SK-N-SH treated with all-trans-retinoic acid at 6 μM for 48 hours (cell line): ENCODE measurements around the gene GPR55.

ENCODE experiments used
- ATAC-seq: fragments of 200-7000 bp; cut with Tn5 transposase; 3 replicates; pipeline ENCODE4 v1.9.1; 2020; ENCODE audit warnings: mild to moderate bottlenecking, moderate library complexity
- ARNTL ChIP-seq: fragments of 450-650 bp; formaldehyde crosslinking; IDR thresholded peaks from 2 replicates; pipeline ENCODE4 v1.5.0; 2020; ENCODE audit warnings: low read depth, mild to moderate bottlenecking, moderate library complexity, borderline replicate concordance
- BACH2 ChIP-seq: fragments of 250-450 bp; sonication (Bioruptor Pico); IDR thresholded peaks from 2 replicates; pipeline ENCODE4 v1.9.0; 2021; ENCODE audit warnings: mild to moderate bottlenecking, borderline replicate concordance
- CSDC2 ChIP-seq: fragments of 250-450 bp; sonication (Bioruptor Pico); IDR thresholded peaks from 2 replicates; pipeline ENCODE4 v1.5.0; 2020; ENCODE audit warnings: mild to moderate bottlenecking, moderate library complexity
- ESRRG ChIP-seq: fragments of 250-450 bp; sonication (Bioruptor Pico); IDR thresholded peaks from 2 replicates; pipeline ENCODE4 v1.6.1; 2021; ENCODE audit warnings: mild to moderate bottlenecking
- GLIS3 ChIP-seq: fragments of 250-450 bp; sonication (Bioruptor Pico); IDR thresholded peaks from 2 replicates; pipeline ENCODE4 v1.5.0; 2020; ENCODE audit warnings: mild to moderate bottlenecking, moderate library complexity
- ISL1 ChIP-seq: fragments of 250-450 bp; sonication (Bioruptor Pico); IDR thresholded peaks from 2 replicates; pipeline ENCODE4 v2.1.2; 2022; ENCODE audit warnings: mild to moderate bottlenecking, moderate library complexity
- OSR1 ChIP-seq: fragments of 250-450 bp; sonication (Bioruptor Pico); IDR thresholded peaks from 2 replicates; pipeline ENCODE4 v1.8.0; 2022; ENCODE audit warnings: moderate library complexity, mild to moderate bottlenecking, inconsistent platforms
- PPARA ChIP-seq: fragments of 250-450 bp; sonication (Bioruptor Pico); IDR thresholded peaks from 2 replicates; pipeline ENCODE4 v1.5.0; 2020; ENCODE audit warnings: mild to moderate bottlenecking, borderline replicate concordance
- RARB ChIP-seq: fragments of 250-450 bp; sonication (Bioruptor Pico); IDR thresholded peaks from 2 replicates; pipeline ENCODE4 v1.8.0; 2021; ENCODE audit warnings: mild to moderate bottlenecking, moderate library complexity
- SNAI2 ChIP-seq: fragments of 250-450 bp; sonication (Bioruptor Pico); IDR thresholded peaks from 2 replicates; pipeline ENCODE4 v1.5.0; 2020; ENCODE audit warnings: mild to moderate bottlenecking, moderate library complexity
- TCF4 ChIP-seq: fragments of 250-450 bp; sonication (Bioruptor Pico); IDR thresholded peaks from 2 replicates; pipeline ENCODE4 v1.8.0; 2021; ENCODE audit warnings: mild to moderate bottlenecking, moderate library complexity, borderline replicate concordance
- TOX ChIP-seq: fragments of 250-450 bp; sonication (Bioruptor Pico); IDR thresholded peaks from 2 replicates; pipeline ENCODE4 v1.8.0; 2021; ENCODE audit warnings: mild to moderate bottlenecking, moderate library complexity, borderline replicate concordance
- ZC3H10 ChIP-seq: fragments of 250-450 bp; sonication (Bioruptor Pico); IDR thresholded peaks from 2 replicates; pipeline ENCODE4 v1.5.1; 2021; ENCODE audit warnings: mild to moderate bottlenecking, moderate library complexity
- ZFP3 ChIP-seq: fragments of 250-450 bp; sonication (Bioruptor Pico); IDR thresholded peaks from 2 replicates; pipeline ENCODE4 v1.5.0; 2020; ENCODE audit warnings: mild to moderate bottlenecking, moderate library complexity
- ZFP30 ChIP-seq: fragments of 450-650 bp; formaldehyde crosslinking; IDR thresholded peaks from 2 replicates; pipeline ENCODE4 v1.5.0; 2022; ENCODE audit warnings: mild to moderate bottlenecking, moderate library complexity
- ZNF8 ChIP-seq: fragments of 450-650 bp; formaldehyde crosslinking; IDR thresholded peaks from 2 replicates; pipeline ENCODE4 v1.5.0; 2020; ENCODE audit warnings: mild to moderate bottlenecking, moderate library complexity
- TF ChIP-seq, protein P1 (sequence below): fragments of 250-450 bp; sonication (Bioruptor Pico); IDR thresholded peaks from 2 replicates; pipeline ENCODE4 v1.8.0; 2020; ENCODE audit warnings: mild to moderate bottlenecking, moderate library complexity, borderline replicate concordance
- TF ChIP-seq, protein P2 (sequence below): fragments of 250-450 bp; sonication (Bioruptor Pico); IDR thresholded peaks from 2 replicates; pipeline ENCODE4 v1.8.0; 2021; ENCODE audit warnings: low read depth, mild to moderate bottlenecking, moderate library complexity, borderline replicate concordance
- TF ChIP-seq, protein P3 (sequence below): fragments of 250-450 bp; sonication (Bioruptor Pico); IDR thresholded peaks from 2 replicates; pipeline ENCODE4 v1.5.0; 2020; ENCODE audit warnings: mild to moderate bottlenecking, moderate library complexity
- TF ChIP-seq, protein P4 (sequence below): fragments of 250-450 bp; sonication (Bioruptor Pico); IDR thresholded peaks from 2 replicates; pipeline ENCODE4 v1.5.1; 2020; ENCODE audit warnings: low read depth, mild to moderate bottlenecking, moderate library complexity
- TF ChIP-seq, protein P5 (sequence below): fragments of 250-450 bp; sonication (Bioruptor Pico); IDR thresholded peaks from 2 replicates; pipeline ENCODE4 v1.5.1; 2021; ENCODE audit warnings: mild to moderate bottlenecking, moderate library complexity

GPR55 gene

DNA sequence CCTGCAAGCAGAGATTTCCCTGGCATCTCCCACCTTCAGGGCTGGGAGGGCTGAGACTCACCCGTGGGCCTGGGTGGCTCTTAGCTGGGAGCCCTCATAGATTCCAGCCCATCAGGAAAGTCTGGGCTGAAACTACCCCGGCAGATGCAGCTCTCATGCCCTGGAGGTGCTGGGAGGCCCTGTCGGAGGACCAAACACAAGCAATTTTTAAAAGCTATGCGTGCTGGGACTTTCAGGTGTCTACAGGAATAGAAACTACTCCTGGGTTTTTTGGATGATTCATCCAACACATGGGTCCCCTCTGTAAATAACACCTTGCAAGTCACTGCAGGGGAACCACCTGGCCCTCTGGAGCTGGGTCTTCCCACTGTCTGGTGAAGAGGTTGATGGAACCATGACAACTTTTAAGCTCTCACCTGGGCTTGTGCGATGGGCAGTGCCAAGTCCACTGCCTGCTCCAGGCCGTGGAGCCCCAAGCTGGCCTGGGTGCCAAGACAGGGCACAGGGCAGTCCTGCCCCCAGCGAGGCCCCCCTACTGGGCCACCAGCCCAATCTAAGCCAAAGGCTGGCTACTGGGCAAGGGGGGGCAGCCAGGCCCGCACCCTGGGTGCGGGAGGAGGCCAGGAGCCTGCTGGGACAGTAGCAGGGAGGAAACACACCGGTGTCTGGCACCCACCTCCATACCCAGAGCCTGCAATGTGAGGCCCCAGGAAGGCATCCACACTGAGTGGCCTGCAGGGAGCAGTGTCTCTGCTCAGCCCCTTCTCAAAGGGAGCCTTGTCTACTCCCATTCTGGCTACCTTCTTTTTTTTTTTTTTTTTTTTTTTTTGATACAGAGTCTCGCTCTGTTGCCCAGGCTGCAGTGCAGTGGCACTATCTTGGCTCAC, 1.1 kb upstream of the GPR55 start (continued):
- TF ChIP-seq, protein P1, sequence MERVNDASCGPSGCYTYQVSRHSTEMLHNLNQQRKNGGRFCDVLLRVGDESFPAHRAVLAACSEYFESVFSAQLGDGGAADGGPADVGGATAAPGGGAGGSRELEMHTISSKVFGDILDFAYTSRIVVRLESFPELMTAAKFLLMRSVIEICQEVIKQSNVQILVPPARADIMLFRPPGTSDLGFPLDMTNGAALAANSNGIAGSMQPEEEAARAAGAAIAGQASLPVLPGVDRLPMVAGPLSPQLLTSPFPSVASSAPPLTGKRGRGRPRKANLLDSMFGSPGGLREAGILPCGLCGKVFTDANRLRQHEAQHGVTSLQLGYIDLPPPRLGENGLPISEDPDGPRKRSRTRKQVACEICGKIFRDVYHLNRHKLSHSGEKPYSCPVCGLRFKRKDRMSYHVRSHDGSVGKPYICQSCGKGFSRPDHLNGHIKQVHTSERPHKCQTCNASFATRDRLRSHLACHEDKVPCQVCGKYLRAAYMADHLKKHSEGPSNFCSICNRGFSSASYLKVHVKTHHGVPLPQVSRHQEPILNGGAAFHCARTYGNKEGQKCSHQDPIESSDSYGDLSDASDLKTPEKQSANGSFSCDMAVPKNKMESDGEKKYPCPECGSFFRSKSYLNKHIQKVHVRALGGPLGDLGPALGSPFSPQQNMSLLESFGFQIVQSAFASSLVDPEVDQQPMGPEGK (CRISPR knock-in tag): no peak
- no peak for TF ChIP-seq TOX (CRISPR knock-in tag)
- no peak for TF ChIP-seq OSR1 (CRISPR knock-in tag)
- no peak for TF ChIP-seq PPARA (CRISPR knock-in tag)
- TF ChIP-seq ESRRG (CRISPR knock-in tag): no peak
- no peak for TF ChIP-seq RARB (CRISPR knock-in tag)
- TF ChIP-seq ISL1 (CRISPR knock-in tag): no peak
- TF ChIP-seq, protein P2, sequence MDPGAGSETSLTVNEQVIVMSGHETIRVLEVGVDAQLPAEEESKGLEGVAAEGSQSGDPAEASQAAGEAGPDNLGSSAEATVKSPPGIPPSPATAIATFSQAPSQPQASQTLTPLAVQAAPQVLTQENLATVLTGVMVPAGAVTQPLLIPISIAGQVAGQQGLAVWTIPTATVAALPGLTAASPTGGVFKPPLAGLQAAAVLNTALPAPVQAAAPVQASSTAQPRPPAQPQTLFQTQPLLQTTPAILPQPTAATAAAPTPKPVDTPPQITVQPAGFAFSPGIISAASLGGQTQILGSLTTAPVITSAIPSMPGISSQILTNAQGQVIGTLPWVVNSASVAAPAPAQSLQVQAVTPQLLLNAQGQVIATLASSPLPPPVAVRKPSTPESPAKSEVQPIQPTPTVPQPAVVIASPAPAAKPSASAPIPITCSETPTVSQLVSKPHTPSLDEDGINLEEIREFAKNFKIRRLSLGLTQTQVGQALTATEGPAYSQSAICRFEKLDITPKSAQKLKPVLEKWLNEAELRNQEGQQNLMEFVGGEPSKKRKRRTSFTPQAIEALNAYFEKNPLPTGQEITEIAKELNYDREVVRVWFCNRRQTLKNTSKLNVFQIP: no peak
- no peak for TF ChIP-seq ARNTL (CRISPR knock-in tag)
- no peak for TF ChIP-seq GLIS3

DNA sequence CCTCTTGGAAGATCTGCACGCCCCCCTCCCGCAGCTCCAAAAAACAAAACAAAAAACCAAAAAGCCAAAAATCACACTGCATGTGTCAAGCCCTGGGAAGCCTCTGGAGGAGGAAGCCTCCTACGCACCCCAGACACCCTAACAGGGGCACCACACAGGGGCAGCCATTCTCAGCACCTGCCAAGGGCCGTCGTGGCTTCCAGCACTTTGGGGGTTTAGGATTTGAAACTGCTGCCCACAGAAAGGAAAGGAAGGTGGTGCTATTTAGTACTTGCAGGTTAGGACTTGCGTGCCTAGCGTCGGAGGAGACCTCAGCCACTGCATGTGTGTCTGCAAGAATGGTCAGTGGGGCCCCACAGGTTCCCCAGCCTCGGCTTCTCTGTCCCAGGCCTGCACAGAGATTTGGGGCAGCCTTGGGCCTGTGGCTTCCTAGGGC, 419 bp upstream of the GPR55 start:
- no peak for ATAC-seq
- TF ChIP-seq OSR1 (CRISPR knock-in tag) (no peak), PPARA (CRISPR knock-in tag) (no peak), CSDC2 (no peak)
- TF ChIP-seq, protein P3, sequence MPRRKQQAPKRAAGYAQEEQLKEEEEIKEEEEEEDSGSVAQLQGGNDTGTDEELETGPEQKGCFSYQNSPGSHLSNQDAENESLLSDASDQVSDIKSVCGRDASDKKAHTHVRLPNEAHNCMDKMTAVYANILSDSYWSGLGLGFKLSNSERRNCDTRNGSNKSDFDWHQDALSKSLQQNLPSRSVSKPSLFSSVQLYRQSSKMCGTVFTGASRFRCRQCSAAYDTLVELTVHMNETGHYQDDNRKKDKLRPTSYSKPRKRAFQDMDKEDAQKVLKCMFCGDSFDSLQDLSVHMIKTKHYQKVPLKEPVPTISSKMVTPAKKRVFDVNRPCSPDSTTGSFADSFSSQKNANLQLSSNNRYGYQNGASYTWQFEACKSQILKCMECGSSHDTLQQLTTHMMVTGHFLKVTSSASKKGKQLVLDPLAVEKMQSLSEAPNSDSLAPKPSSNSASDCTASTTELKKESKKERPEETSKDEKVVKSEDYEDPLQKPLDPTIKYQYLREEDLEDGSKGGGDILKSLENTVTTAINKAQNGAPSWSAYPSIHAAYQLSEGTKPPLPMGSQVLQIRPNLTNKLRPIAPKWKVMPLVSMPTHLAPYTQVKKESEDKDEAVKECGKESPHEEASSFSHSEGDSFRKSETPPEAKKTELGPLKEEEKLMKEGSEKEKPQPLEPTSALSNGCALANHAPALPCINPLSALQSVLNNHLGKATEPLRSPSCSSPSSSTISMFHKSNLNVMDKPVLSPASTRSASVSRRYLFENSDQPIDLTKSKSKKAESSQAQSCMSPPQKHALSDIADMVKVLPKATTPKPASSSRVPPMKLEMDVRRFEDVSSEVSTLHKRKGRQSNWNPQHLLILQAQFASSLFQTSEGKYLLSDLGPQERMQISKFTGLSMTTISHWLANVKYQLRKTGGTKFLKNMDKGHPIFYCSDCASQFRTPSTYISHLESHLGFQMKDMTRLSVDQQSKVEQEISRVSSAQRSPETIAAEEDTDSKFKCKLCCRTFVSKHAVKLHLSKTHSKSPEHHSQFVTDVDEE (CRISPR knock-in tag): no peak

DNA sequence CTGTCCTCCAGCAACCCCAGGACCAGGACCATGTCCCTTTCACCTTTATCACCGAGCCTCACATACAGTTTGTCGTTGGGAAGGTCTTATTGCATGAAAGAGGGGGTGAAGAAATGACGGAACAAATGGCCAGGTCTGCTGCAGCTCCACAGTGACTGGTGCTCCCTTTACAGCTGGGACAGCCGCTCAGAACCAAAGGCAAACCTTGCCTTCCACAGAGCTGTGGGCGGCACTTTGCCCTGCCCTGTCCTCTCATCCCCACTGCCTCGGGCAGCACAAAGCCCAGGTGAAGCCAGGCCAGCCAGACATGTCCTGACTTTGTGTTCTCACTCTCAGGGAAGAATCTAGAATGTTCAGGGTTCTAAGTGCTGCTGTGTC, 961 bp downstream of the GPR55 start:
- no peak for ATAC-seq
- TF ChIP-seq ZFP30 (CRISPR knock-in tag): no peak
- TF ChIP-seq, protein P4, sequence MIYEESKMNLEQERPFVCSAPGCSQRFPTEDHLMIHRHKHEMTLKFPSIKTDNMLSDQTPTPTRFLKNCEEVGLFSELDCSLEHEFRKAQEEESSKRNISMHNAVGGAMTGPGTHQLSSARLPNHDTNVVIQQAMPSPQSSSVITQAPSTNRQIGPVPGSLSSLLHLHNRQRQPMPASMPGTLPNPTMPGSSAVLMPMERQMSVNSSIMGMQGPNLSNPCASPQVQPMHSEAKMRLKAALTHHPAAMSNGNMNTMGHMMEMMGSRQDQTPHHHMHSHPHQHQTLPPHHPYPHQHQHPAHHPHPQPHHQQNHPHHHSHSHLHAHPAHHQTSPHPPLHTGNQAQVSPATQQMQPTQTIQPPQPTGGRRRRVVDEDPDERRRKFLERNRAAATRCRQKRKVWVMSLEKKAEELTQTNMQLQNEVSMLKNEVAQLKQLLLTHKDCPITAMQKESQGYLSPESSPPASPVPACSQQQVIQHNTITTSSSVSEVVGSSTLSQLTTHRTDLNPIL: no peak
- TF ChIP-seq BACH2 (CRISPR knock-in tag): no peak
- TF ChIP-seq, protein P1 (CRISPR knock-in tag): no peak
- TF ChIP-seq ISL1 (CRISPR knock-in tag): no peak
- TF ChIP-seq SNAI2 (CRISPR knock-in tag): no peak
- no peak for TF ChIP-seq ZNF8 (CRISPR knock-in tag)
- TF ChIP-seq, protein P5, sequence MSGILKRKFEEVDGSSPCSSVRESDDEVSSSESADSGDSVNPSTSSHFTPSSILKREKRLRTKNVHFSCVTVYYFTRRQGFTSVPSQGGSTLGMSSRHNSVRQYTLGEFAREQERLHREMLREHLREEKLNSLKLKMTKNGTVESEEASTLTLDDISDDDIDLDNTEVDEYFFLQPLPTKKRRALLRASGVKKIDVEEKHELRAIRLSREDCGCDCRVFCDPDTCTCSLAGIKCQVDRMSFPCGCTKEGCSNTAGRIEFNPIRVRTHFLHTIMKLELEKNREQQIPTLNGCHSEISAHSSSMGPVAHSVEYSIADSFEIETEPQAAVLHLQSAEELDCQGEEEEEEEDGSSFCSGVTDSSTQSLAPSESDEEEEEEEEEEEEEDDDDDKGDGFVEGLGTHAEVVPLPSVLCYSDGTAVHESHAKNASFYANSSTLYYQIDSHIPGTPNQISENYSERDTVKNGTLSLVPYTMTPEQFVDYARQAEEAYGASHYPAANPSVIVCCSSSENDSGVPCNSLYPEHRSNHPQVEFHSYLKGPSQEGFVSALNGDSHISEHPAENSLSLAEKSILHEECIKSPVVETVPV (CRISPR knock-in tag): no peak
- TF ChIP-seq, protein P2: no peak
- TF ChIP-seq ARNTL (CRISPR knock-in tag): no peak
- no peak for TF ChIP-seq ESRRG (CRISPR knock-in tag)
- TF ChIP-seq ZFP3: no peak
- TF ChIP-seq PPARA (CRISPR knock-in tag): no peak
- no peak for TF ChIP-seq ZC3H10
- TF ChIP-seq TCF4 (CRISPR knock-in tag): no peak
